HT1080 (cell line): Measurements from ENCODE around the gene LRMDA. TPM values are rescaled to one million over a fixed set of nuclear protein-coding genes. Genes with fewer than 3 reads are reported as not detected.
A peak's percentile ranks its signal among the peaks of the same experiment; 100 is the strongest.
"Not testable (repeated sequence)": the region's sequence is repeated elsewhere in the genome, so short reads cannot be mapped to it uniquely, and the experiment has no call there.

ENCODE experiments used
- DNase-seq: peaks from one replicate; pipeline ENCODE4 v3.0.0-alpha.2; 2015; ENCODE audit warnings: low read depth
- total RNA-seq: library from RNA; depleted of rRNA; stranded (reverse); fragments of >200 nt; shearing (Covaris generic); gene quantifications from 2 replicates; pipeline ENCODE4 v1.2.3, GENCODE V29; 2014

The LRMDA gene
- total RNA-seq, 1 experiment from 2014 or later = not detected

DNA sequence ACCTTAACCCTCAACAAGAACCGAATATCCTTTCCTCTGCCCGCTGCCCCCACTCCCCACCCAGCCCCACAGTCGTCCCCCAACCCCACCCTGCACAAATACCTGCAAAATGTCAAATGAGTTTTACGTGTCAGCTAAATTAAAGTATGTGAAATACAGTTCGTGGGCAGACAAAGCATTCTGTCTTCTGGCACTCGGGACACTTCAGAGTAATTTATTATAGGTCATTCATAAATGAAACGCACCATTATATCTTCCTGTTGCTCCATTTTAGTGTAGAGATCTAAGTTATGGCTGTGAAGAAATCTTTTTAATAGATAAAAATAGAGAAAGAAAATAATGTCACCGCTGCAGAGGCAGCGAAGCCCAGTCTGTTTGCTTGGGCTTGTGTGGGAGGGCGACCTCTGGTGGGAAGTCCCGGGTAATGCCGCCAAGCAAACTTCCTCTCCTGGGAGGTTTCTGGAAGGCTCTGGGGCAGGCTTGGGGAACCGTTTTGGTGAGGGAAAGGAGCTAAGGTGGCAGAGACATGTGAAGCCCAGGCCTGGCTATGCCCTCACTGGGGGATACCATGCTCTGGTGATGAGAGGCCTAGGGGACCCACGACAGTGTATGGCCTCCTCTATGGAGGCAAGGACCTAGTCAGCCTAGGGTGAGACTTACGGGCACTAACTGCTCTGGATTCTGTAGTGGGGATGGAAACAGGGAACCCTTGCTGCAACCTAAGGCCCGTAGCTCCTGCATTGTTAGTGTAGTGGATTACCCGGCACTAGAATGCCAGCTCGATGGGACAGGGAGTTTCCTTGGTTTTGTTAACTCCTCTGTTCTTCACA, 604.9 kb downstream of the LRMDA start:
- DNase-seq = peak; percentile 41

DNA sequence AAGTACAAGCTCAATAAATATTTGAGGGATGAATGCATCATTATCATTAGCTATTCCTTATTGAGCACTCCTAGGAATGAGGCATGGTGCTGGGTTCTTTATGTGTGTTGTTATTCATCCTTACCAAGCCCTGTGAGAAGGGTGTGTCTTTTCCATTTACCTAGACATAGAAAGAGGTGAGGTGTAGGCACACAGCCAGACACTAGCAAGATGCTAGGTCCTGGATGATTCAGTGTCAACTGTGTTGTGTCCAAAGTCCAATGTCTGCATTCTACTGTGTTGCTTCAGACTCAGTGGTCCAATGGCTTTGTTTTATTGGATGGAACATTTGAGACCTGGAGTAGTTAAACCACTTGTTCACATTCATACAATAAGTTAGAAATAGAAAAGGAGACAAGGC, 605.5 kb downstream of the LRMDA start:
- DNase-seq = no peak

DNA sequence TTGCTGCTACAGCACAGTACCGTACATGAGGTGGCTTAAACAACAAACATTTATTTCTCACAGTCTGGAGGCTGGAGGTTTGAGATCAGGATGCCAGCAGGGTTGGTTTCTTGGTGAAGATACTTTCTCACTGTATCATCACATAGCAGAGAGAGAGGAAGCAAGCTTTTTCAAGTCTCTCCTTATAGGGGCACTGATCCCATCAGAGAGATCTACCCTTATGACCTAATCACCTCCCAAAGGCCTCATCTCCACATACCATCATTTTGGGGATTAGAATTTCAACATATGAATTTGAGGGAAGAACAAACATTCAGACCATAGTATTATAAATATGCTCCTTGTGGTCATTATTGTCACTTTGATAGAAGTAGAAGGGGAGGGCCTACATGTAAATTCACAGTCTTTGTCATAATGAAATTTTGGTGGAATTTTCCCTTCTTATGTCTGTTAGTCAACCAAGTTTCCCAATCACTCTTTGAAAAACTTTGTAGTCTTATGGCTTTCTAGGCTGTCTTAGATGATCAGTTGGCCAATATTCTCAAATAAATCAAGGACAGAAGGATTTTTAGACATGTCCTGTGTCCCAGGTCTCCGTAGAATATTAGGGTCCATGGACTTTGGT, 606.2 kb downstream of the LRMDA start:
- no peak for DNase-seq

DNA sequence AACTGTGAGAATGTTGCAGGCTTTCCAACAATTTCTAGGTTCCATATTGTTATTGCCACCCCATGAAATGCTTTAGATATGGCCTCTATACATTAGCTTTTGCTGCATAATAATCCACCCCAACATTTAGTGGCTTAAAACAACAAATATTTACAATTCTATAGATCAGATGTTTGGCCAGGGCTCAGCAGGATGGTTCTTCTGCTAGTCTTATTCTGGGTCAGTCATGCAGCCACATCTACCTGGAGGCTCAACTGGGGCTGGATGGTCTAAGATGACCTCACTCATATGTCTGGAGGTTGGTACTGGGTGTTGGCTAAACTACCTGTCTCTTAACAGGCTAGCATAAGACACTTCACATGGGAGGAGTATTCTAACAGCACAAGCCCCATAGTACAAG, 607.3 kb downstream of the LRMDA start:
- DNase-seq = no peak

DNA sequence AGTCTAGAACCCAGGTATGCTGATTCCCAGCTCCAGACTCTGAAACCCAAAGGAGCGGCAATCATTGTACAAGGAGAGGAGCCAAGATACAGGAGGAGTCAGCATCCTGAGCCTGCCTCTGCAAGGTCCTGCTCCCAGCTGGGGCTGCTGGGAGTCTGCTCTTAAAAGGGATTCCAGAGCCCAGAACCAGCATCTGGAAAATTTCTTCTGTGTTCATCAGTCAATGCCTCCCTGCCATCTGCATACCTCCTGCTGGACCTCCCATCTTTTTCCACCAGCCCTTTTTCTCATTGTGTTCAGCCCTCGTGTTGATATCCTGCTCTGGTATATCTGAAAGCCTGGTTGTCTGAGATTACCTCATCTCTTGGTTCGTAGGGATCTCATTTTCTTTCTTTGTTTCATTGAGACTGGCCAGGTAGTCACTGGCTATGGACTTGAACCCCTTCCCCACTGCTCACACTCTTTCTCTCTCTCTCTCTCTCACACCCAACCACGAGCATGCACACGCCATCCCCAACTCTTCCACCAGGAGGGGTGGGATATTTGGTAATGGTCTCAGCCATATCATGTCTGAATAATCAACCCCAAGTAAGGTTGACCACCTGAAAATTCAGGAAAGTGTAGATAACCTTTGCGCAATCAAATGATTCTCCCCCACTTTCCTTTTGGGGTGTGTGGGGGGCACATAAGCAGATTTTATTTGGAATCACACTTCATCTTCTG, 608.8 kb downstream of the LRMDA start:
- no peak for DNase-seq

DNA sequence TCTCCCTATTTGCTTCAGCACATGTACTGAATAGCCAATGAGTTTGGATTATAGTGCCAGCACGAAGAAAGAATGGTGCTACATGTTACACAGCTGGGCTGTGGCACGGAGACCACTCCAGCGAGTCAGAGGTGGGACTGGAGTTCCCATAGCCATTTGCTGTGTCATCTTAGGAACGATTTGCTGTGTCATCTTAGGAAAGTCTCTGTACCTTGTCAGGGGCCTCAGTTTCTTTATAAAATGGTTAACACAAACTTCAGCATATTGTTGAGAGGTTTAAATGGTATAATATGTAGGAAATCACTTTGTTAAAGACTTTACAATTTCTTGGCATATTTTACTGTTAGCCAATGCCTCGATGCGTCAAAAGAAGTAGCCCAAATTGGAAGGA, 609.4 kb downstream of the LRMDA start:
- no peak for DNase-seq

DNA sequence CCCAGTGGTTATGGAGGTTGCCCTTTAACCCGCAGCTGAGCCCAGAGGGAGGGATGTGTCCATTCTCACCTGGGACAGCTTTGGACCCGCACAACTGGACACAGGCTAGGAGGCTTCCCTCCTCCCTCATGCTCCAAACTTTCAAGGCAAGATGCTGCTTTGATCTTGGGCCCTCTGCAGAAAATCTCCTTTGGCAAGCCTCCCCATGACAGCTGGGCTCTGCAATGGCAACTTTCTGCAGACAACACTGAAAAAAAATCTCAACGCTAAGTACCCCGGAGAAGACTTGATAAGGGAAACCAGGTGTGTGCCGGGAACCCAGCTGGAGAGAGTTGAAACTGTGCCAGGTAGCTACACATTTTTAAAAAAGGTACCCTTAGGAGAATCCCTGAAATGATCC, 610.1 kb downstream of the LRMDA start:
- DNase-seq = no peak

DNA sequence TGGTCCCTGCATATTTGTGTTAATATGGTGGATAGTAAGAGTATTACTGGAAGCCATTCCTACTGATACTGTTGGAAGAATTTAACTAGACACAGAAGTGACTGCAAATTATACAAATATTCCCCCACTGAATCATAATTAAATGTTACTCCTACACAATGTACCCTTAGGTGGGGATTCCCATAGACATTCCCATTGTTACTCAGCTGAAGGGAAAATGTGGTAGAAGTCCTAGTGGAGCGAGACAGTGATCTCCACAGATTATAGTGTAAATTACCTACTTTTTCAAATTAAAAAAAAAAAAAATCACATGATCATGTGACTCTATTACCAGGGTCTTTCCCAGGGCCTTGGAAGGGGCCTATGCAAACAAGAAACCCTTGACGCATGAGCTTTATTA, 611.8 kb downstream of the LRMDA start:
- DNase-seq = no peak

DNA sequence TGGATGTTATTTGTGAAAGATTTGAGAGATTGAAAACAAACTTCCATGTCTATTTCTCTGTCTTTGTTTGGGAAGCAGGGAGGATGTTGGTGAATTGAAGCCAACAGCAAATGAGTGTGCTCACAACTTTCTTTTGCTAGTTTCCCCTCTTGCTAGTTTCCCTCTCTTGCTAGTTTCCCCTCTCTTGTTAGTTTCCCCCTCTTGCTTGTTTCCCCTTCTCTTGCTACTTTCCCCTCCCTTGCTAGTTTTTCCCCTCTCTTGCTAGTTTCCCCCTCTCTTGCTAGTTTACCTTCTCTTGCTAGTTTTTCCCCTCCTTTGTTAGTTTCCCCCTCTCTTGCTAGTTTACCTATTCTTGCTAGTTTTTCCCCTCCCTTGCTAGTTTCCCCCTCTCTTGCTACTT, 613.3 kb downstream of the LRMDA start:
- DNase-seq = no peak

DNA sequence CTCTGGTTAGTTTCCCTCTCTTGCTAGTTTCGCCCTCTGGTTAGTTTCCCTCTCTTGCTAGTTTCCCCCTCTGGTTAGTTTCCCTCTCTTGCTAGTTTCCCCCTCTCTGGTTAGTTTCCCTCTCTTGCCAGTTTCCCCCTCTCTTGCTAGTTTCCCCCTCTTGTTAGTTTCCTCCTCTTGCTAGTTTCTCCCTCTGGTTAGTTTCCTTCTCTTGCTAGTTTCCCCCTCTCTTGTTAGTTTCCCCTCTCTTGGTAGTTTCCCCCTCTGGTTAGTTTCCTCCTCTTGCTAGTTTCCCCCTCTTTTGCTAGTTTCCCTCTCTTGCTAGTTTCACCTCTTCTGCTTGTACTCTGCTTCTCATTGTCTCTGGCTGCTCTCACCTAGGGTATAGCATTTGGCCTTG, 613.8 kb downstream of the LRMDA start:
- DNase-seq = no peak

DNA sequence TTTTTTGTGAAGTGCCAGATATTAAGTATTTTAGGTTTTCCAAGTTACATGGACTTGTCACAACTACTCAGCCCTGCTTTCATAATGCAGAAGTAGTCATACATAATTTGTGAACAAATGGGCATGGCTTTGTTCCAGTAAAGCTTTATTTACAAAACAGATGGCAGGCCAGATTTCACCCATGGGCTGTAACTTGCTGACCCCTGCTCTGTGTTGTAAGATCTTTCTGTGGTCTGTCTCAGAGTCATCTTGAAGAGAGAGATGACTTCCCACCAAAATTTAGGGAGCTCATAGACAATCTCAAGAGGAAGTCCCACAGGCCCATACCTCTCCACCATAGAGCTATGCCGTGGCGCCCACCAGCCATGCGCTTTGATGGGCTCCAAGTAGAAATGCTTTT, 616.1 kb downstream of the LRMDA start:
- DNase-seq = no peak

DNA sequence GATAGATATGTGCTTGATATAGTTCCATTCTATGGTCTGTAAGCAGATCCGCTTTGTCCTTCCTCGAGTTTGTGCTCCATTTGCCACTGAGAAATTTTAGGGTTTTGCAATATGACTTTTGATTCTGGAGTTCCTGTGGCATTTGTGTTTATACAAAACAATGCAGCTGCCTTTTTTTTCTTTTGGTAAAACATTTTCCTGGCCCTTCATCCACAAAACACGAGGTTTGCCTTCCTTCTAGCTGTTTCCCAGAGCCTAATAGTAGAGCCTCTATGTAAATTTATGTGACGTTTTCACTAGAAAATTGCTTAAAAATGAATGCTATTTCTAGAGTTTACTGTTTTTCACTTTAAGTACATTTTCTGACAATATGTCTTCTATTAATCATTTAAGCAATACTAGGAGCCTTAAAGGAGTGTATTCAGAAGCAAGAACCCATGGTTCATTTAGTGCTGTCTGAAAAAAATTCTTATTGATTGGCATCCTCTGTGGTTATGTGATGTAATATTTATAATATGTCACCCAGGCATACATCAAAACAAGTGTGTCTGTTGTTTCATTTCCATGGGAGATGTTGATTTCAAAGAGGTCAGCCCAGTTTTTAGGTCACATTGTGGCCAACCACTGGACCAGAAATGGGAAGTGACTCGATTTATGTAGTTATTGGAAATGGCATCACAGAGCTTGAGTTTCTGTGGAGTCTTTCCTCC, 618.3 kb downstream of the LRMDA start:
- no peak for DNase-seq

DNA sequence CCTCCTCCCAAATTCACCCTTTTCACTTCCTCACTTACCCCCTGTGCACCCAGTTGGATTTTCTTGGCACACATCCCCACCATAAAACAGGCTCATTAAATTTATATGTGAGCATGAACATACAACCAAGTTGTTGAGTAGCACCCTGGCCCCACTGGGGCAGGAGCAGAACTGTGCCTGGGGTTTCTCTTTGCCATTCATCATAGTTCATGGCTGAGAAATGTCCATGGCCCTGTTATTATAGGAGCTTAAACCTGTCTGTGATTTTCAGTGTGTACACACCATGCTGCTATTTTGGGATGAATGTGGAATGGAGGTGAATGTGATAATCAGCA, 618.8 kb downstream of the LRMDA start:
- no peak for DNase-seq

DNA sequence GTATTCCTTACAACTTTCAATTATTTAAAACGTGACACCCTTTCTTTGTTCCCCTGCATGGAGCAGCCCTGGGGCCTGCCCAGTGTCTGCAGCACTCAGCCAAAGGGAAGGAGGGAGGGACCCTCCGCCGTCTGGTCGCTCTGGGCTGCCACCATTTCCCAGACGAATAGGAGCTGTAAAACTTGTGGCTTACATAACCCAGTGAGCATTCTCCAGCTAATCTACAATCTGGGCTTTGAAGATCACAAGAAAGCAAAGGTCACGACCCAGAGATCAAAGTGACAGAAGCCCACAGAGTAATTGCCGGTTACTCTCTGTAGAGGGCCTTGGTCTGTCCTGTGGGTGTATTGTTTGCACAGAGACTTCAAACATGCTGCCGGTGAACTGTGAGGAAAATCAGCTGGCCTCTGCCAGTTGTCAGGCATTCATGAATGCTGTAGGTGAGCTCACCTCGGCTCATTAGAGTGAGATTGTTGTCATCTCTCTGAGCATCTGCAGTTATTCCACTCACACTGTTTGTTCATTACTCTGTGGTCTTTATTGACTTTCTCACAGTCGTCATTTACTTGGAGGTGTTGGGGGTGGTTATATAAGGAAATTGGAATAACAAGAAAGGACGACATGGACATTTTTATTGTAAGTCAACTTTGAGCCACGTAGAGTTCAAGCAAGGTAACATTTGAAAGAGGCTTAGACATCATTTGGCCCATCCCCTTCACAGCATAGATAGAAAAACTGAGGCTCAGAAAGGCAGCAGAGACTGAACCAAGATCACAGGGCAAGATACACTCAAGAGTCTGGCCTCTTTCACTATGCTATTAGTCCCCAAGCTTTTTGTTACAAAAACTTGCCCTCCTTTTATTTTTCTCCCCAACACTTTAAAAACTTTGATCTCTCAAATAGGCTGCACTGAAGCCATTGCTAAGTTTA, 619.8 kb downstream of the LRMDA start:
- DNase-seq = no peak

DNA sequence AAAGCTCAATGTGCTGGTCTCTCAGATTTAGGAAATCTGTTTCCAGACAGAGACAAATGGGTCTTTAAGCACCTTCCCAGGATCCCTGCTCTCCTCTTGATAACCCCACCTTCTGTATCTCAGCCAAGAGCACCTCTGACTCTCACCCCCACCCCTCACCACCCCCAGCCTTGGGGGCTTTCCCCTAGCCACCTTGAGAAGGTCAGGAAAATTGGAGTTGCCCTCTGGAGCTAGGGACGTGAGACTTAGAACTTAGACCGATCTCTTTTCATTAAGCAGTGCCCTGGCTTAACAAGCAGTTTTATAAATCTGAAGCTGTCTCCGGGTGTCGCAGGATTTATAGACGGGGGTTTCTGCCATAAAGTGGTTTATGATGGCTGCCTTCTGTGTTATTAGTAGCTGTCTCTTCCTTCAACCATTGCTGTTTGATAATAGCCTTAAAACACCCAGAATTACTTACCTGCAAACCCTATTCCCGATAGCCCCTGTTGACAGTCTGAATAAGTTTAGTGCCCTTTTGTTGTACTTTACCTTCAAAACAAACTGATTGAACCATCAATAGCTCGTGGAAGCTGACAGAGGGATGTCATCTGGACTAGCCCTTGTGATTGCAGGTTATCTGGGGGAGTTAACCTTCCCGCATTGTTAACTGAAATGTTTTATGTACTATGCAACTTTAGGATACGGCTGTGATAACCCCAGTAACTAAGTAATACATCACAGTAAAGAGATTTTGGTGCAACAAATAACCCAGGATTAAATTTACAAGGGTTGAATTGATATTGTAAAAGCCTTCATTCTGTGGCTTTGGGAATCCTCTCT, 621.5 kb downstream of the LRMDA start:
- no peak for DNase-seq

DNA sequence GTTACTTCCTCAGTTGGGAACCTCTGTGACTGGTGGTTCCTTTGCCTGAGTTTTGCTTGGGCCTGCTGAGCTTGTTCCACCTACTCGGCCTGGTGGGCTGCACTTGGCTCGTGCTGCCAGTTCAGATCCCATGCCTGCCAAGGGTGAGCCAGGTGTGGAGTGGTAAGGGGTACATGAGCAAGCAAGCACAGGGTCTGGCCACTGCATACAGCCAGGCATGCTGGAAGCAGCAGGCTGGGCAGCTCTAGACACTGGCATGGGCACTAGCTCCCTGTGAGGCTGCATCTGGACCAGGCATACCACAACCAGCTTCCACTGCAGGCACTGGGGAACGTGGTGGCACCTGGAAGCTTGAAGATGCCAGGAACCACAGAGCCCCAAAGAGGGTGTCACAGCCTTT, 624.0 kb downstream of the LRMDA start:
- DNase-seq = no peak

DNA sequence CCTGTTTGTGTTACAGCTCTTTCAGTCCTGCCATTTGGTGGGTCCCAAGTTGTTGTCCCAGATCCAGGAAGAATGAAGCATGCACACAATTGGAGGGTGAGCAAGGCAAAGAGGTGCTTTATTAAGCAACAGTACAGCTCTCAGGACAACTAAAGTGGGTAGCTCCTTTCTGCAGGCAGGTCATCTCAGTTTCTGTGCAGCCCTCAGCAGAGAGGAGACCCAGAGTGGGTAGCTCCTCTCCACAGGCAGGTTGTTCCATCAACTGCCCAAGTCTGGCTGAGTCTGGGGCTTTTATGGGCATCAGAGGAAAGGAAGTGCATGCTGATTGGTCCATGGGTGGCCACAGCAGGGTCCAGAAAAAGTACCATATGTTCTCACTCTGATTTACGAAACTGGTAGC, 624.5 kb downstream of the LRMDA start:
- DNase-seq = no peak

DNA sequence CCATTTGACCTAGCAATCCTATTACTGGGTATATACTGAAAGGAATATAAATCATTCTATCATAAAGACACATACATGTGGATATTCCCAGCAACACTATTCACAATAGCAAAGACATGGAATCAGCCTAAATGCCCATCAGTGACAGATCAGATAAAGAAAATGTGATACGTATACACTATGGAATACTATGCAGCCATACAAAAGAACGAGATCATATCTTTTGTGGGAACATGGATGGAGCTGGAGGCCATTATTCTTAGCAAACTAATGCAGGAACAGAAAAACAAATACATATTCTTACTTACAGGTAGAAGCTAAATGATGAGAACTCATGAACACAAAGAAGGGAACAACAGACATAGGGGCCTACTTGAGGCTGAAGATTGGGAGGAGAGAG, 629.6 kb downstream of the LRMDA start:
- not testable (repeated sequence) for DNase-seq

DNA sequence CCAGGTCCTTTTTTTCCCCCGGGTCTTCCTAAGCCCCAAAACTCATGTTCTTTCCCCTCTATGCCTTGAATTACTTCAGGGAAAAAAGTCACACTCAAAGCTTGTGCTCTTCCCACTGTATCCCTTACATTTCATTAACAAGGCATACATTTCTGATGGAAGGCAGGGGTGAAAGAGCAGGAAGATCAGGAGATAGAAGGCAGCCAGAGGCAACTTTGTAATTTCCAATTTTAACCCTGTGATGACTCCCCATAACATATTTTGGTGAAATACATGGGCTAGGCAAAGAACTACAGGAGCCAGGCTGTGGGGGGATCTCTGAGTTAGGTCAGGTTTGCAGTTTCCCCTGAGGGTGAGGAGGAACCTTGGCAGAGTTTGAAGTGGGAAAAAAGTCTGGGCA, 635.0 kb downstream of the LRMDA start:
- no peak for DNase-seq

DNA sequence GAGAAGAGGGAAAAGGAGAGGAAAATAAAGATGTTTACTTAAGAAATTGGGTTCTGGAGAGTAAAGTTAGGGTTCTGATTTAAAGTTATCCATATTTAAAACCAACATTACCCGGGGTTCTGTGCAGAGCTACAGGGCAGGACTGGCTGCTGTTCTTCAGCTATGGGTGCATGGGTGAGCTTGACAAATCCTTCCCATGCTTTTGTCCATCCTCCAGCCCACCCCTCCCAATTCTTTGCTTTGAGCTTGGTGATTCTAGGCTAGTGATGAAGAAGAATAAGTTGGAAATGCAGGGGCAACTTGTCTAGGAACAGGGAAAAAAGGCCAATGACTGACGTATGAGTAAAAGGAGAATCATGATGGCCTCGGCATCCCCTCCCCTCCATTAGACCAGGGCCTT, 636.0 kb downstream of the LRMDA start:
- no peak for DNase-seq
